ENCODE data around the gene MCM9. TPM values are rescaled to one million over a fixed set of nuclear protein-coding genes. Genes with fewer than 3 reads are reported as not detected.
A peak's percentile ranks its signal among the peaks of the same experiment; 100 is the strongest.

MCM9 gene
- total RNA-seq, 1 donor from 2014 or later, result 20.4 TPM

DNA sequence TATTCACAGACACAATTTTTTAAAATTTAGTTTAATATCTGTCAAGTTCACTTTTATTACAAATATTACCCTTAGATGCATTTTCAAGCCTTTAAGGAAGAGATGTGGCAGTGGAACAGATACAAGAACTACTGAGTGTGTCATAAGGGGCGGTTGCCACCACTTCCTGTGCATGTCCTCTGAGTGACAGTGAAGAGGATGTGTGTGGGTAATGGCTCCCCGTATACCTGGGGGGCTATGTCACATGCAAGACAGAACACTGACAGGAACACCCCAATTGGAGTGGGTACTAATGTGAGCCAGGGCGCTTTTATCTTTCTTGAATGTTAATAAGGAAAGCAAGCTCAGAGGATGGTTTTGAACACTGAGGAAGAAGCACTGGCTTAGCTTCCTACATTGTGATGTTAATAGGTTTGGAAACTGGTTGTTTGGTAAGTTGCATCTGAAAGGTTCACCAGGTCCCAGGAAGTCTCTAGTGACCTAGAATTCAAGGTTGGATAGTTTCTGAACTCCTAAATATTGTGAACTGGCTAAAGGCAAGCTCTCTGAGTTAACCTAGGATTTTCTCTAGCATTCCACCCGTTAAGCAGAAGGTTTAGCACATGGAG lies 124.4 kb downstream of the MCM9 start:
- TF ChIP-seq, protein P1, sequence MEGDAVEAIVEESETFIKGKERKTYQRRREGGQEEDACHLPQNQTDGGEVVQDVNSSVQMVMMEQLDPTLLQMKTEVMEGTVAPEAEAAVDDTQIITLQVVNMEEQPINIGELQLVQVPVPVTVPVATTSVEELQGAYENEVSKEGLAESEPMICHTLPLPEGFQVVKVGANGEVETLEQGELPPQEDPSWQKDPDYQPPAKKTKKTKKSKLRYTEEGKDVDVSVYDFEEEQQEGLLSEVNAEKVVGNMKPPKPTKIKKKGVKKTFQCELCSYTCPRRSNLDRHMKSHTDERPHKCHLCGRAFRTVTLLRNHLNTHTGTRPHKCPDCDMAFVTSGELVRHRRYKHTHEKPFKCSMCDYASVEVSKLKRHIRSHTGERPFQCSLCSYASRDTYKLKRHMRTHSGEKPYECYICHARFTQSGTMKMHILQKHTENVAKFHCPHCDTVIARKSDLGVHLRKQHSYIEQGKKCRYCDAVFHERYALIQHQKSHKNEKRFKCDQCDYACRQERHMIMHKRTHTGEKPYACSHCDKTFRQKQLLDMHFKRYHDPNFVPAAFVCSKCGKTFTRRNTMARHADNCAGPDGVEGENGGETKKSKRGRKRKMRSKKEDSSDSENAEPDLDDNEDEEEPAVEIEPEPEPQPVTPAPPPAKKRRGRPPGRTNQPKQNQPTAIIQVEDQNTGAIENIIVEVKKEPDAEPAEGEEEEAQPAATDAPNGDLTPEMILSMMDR (conservative IDR thresholded peaks at IDR 0.05), result no peak
- Mint-ChIP-seq H3K4me1 (peaks cover 6% of the 10 kb centered on the region), H3K27ac (ENCODE audit: unreplicated experiment) (no peak overlapping the region), H3K4me3 (no peak overlapping the region), H3K27me3 (ENCODE audit: low read depth) (no peaks in the 10 kb centered on the region), H3K36me3 (ENCODE audit: low read depth) (peaks cover 10% of the 10 kb centered on the region), H3K9me3 (no peaks in the 10 kb centered on the region)
- DNase-seq (ENCODE audit: low read depth, low spot score), result no peak

DNA sequence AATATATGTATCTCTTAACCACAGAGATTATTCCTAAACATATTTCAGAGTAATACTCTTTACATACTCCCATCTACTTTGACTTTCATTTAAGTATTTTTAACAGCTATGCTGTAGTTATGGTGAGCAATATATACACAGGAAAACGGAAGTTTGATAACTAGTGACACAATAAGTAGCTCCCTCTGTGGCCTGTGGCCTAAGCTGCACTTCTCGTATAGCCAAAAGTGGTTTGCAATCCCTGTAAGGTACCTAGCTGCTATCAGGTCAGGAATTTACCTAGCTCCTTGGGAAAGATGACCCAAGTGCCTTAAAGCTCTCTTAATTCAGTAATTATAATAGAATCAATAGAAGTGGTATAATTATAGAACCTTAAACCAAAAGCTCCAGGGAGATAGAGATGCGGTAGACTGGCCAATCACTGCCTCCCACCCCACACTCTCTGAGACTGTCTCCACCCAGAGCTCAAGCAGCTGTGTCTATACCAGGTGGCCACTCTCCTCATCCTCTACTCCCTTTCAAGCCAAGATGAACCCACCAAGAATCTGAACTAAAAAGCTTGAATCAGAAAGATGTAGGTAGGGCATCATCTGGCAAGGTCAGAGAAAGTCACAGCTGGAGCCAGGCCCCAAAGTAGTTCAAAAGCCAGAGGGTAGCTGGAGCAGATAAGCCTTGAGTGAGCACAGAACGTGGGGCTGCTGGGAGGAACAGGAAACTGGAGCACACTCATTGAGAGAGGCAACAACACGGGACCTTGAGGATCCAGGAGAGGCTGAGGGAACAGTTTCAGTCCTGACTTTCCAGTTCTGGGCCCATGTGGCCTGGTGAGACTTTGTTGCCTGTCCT lies 125.9 kb downstream of the MCM9 start:
- peaks cover 6% of the 10 kb centered on the region for H3K4me1 Mint-ChIP-seq
- H3K4me3 Mint-ChIP-seq, result no peak overlapping the region
- H3K27ac Mint-ChIP-seq (ENCODE audit: unreplicated experiment), result no peak overlapping the region
- peaks cover 6% of the 10 kb centered on the region for H3K36me3 Mint-ChIP-seq (ENCODE audit: low read depth)
- H3K9me3 Mint-ChIP-seq, result no peaks in the 10 kb centered on the region
- no peak for DNase-seq (ENCODE audit: low read depth, low spot score)
- TF ChIP-seq, protein P1 (conservative IDR thresholded peaks at IDR 0.05), result no peak
- no peaks in the 10 kb centered on the region for H3K27me3 Mint-ChIP-seq (ENCODE audit: low read depth)

DNA sequence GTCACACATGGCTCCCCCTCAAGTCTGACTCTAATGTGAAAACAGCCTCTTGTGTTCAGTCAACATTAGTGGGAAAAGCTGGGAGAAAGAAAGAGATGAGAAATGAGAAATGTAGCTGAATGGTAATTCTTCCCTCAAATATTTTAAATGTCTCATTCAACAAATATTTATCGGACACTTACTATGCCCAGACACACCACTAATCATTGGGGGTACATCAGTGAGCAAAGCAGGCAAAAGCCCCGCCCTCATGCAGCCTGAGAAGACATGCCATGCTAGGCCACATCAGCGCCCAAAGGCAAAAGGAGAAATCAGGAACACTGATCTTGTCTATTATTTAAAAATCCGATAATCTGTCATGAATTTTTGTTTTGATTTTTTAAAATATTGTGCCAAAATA lies 130.9 kb downstream of the MCM9 start:
- TF ChIP-seq, protein P1 (conservative IDR thresholded peaks at IDR 0.05), result no peak
- no peaks in the 10 kb centered on the region for H3K9me3 Mint-ChIP-seq
- H3K4me1 Mint-ChIP-seq, result peaks cover 15% of the 10 kb centered on the region
- H3K27ac Mint-ChIP-seq (ENCODE audit: unreplicated experiment), result no peak overlapping the region
- H3K4me3 Mint-ChIP-seq, result no peak overlapping the region
- no peaks in the 10 kb centered on the region for H3K27me3 Mint-ChIP-seq (ENCODE audit: low read depth)
- H3K36me3 Mint-ChIP-seq (ENCODE audit: low read depth), result peaks cover 2% of the 10 kb centered on the region
- no peak for DNase-seq (ENCODE audit: low read depth, low spot score)

GRCh38 chr6:118801257-118801656 lies 133.7 kb downstream of the MCM9 start:
- Mint-ChIP-seq H3K27me3 (ENCODE audit: low read depth) (no peaks in the 10 kb centered on the region), H3K27ac (ENCODE audit: unreplicated experiment) (no peak overlapping the region), H3K9me3 (peaks cover 2% of the 10 kb centered on the region), H3K36me3 (ENCODE audit: low read depth) (peaks cover 7% of the 10 kb centered on the region), H3K4me3 (no peak overlapping the region), H3K4me1 (peaks cover 9% of the 10 kb centered on the region)
- TF ChIP-seq, protein P1 (conservative IDR thresholded peaks at IDR 0.05), result no peak
- no peak for DNase-seq (ENCODE audit: low read depth, low spot score)

GRCh38 chr6:118800394-118801071 lies 134.4 kb downstream of the MCM9 start:
- Mint-ChIP-seq H3K9me3 (peaks cover 5% of the 10 kb centered on the region), H3K4me1 (peaks cover 12% of the 10 kb centered on the region), H3K36me3 (ENCODE audit: low read depth) (peaks cover 12% of the 10 kb centered on the region), H3K4me3 (peak overlapping the region; percentile 4), H3K27me3 (ENCODE audit: low read depth) (no peaks in the 10 kb centered on the region), H3K27ac (ENCODE audit: unreplicated experiment) (no peak overlapping the region)
- TF ChIP-seq, protein P1 (conservative IDR thresholded peaks at IDR 0.05), result peak; percentile 92
- DNase-seq (ENCODE audit: low read depth, low spot score), result peak; percentile 83
